ENCODE data around the gene CAND2. TPM values are rescaled to one million over a fixed set of nuclear protein-coding genes. Genes with fewer than 3 reads are reported as not detected.

Gene CAND2
- total RNA-seq, 4 donors from 2014 or later, result 9.7 to 18.0 (median 12.4) TPM

DNA sequence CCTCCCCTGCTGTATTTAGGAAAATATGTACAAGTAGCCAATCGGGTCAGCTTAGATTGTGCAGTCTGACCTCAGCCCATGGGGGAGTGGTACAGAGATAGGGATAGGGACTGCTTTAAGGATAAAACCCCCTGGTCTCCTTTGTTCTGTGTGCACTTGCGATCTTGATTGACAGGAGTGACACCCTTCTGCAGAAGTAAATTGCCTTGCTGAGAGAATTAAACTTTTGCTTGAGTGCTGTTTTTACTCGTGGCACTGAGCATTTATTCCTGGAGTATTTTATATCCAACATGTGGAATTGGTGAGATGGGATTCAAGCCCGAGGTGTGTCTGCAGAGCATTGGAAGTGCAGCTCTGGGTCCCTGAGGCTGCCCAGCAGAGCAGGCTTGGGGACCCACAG lies 68.8 kb downstream of the CAND2 start:
- no peak for DNase-seq
- intact Hi-C loops (cut with DNase I), result no loop called here
- peaks cover 0 to 14% of the 10 kb centered on the region in 2 donors for H3K4me1 ChIP-seq
- H3K27ac ChIP-seq, result no peak overlapping the region
- no peaks in the 10 kb centered on the region for H3K27me3 ChIP-seq
- no peaks in the 10 kb centered on the region for H3K36me3 ChIP-seq
- TF ChIP-seq POLR2A (IDR thresholded peaks at IDR 0.05) (no peak), CTCF (IDR thresholded peaks at IDR 0.05) (no peak)
- no peak overlapping the region for H3K4me3 ChIP-seq (replicated peaks in 1 of 3)
- H3K9me3 ChIP-seq, result no peaks in the 10 kb centered on the region
- 91 to 98% methylated on average over 4 of the region's 4 CpGs for WGBS, 2 donors

DNA sequence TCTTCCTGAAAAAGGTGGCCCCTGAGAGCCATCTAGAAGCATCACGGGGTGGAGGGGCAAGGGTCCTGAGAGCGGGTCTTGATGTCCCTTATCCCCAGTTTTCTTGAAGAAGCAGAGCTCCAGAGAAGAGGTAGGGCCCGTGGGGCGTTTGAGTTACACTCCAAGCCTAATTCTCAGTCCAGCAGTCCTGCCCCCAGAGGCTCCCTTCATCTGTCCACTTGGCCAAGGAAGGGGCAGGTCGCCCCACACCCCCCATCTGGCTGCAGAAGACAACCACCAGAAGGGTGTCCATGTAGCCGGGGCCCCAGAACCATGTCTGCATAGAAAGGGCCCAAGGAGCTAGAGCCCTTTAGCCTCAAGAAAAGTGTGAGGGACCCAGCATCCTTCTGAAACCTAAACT lies 70.4 kb downstream of the CAND2 start:
- Histone ChIP-seq H3K9me3 (no peaks in the 10 kb centered on the region), H3K4me1 (peaks cover 0 to 14% of the 10 kb centered on the region in 2 donors), H3K4me3 (replicated peaks in 1 of 3) (no peak overlapping the region), H3K27ac (no peak overlapping the region), H3K27me3 (no peaks in the 10 kb centered on the region), H3K36me3 (no peaks in the 10 kb centered on the region)
- intact Hi-C loops (cut with DNase I), result no loop called here
- TF ChIP-seq CTCF (IDR thresholded peaks at IDR 0.05) (no peak), POLR2A (IDR thresholded peaks at IDR 0.05) (no peak)
- 80 to 84% methylated on average over 5 to 6 of the region's 6 CpGs for WGBS, 2 donors
- no peak for DNase-seq

DNA sequence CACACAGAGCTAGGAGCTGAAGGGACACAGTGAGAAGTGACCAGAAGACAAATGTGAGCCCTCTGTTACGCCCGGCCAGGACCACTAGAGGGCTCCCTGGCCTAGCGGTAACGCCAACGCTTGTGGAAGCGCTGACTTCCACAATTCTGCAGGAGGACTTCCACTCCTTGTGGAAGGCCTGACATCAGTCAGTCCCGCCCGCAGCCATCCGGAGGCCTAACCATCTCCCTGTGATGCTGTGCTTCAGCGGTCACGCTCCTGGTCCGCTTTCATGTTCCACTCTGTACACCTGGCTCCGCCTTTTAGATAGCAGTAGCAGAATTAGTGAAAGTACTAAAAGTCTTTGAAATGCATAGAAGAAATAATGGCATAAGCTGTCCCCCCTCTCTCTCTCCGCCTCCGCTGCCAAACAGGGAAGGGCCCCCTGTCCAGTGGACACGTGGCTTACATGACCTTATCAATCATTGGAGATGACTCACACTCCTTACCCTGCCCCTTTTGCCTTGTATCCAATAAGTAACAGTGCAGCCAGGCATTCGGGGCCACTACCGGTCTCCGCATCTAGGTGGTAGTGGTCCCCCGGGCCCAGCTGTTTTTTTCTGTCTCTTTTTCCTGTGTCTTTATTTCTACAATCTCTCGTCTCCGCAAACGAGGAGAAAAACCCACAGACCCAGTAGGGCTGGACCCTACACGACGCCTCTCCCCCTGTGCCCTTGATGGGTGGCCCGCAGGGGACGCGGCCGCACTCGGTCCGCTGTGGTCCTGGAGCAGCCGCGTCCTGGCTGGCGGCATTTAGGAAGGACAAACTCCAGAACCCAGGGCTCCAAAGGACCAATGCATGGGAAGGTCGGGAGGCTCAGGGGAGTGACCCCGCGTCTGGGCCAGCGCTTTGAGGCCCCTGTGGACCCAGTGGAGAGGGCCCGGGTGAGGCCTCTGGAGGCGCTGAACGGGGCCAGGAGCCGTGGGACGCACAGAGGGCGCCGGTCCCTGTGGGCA lies 71.9 kb downstream of the CAND2 start:
- DNase-seq, result peak; percentile 83 to 87
- no peak overlapping the region for H3K4me3 ChIP-seq (replicated peaks in 1 of 3)
- H3K36me3 ChIP-seq, result no peaks in the 10 kb centered on the region
- WGBS, 2 donors, result 28 to 31% methylated on average over 35 to 37 of the region's 45 CpGs
- TF ChIP-seq CTCF (IDR thresholded peaks at IDR 0.05) (peak; percentile 54 to 94 (median 84)), POLR2A (IDR thresholded peaks at IDR 0.05) (no peak)
- H3K27ac ChIP-seq, result no peak overlapping the region
- H3K4me1 ChIP-seq, result peaks cover 0 to 14% of the 10 kb centered on the region in 2 donors
- no peaks in the 10 kb centered on the region for H3K9me3 ChIP-seq
- intact Hi-C loops (cut with DNase I), result no loop called here
- no peaks in the 10 kb centered on the region for H3K27me3 ChIP-seq

GRCh38 chr3:12869035-12869621 lies 72.6 kb downstream of the CAND2 start:
- Histone ChIP-seq H3K27me3 (no peaks in the 10 kb centered on the region), H3K27ac (no peak overlapping the region), H3K36me3 (no peaks in the 10 kb centered on the region), H3K4me1 (peaks cover 0 to 14% of the 10 kb centered on the region in 2 donors), H3K9me3 (no peaks in the 10 kb centered on the region), H3K4me3 (replicated peaks in 1 of 3) (no peak overlapping the region)
- TF ChIP-seq CTCF (IDR thresholded peaks at IDR 0.05) (no peak), POLR2A (IDR thresholded peaks at IDR 0.05) (no peak)
- 9 to 25% methylated on average over 9 to 17 of the region's 28 CpGs for WGBS, 2 donors
- intact Hi-C loops (cut with DNase I), result no loop called here
- peak; percentile 36 to 46 for DNase-seq

DNA sequence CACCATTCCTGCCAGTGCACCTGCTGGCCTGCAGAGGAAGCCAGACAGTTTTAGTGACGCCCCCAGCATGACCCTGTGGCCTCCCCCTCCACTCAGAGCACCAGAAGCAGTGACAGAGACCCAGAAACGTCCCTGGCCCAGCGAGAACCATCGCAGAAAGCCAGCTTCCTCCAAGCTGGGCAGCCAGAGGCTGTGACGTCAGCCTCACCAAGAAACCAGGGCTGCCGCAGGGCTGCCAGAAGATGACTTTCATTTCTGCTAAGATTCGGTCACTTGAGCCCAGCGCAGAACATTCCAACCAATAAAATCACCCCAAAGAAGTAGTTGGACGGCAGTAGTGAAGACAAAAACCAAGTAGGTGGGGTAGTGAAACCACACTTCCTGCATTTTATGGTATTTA lies 74.5 kb downstream of the CAND2 start:
- WGBS, 2 donors, result 72 to 87% methylated on average over 8 to 9 of the region's 9 CpGs
- DNase-seq, result peak in 1 of 2 donors; percentile 13
- Histone ChIP-seq H3K4me1 (peaks cover 2 to 17% of the 10 kb centered on the region in 2 donors), H3K27me3 (no peaks in the 10 kb centered on the region), H3K27ac (no peak overlapping the region), H3K4me3 (replicated peaks in 1 of 3) (no peak overlapping the region), H3K9me3 (no peaks in the 10 kb centered on the region), H3K36me3 (no peaks in the 10 kb centered on the region)
- intact Hi-C loops (cut with DNase I), result no loop called here
- TF ChIP-seq CTCF (IDR thresholded peaks at IDR 0.05), result no peak
- no peak for TF ChIP-seq POLR2A (IDR thresholded peaks at IDR 0.05)

Measured in thyroid gland (tissue), 4 donors.